IPS-15b (cell line): Measurements from ENCODE around the gene KRTAP19-2.
"Not testable (repeated sequence)": the region's sequence is repeated elsewhere in the genome, so short reads cannot be mapped to it uniquely, and the experiment has no call there.

ENCODE experiments used
- H3K27me3 ChIP-seq: one replicate; pipeline ENCODE4 v1.6.1; 2013; ENCODE audit warnings: low read length; ENCODE audit not compliant: control insufficient read depth, insufficient read depth
- H3K36me3 ChIP-seq: one replicate; pipeline ENCODE4 v1.6.1; 2013; ENCODE audit warnings: low read length; ENCODE audit not compliant: control insufficient read depth, insufficient read depth
- H3K4me1 ChIP-seq: one replicate; pipeline ENCODE4 v1.6.1; 2013; ENCODE audit warnings: mild to moderate bottlenecking, low read length; ENCODE audit not compliant: control insufficient read depth, insufficient read depth
- H3K4me3 ChIP-seq: one replicate; pipeline ENCODE4 v1.5.1; 2013; ENCODE audit warnings: low read depth, low read length
- H3K9ac ChIP-seq: one replicate; pipeline ENCODE4 v1.6.1; 2013; ENCODE audit warnings: low read depth, mild to moderate bottlenecking, low read length
- H3K9me3 ChIP-seq: one replicate; pipeline ENCODE4 v1.6.1; 2013; ENCODE audit warnings: mild to moderate bottlenecking, low read length; ENCODE audit not compliant: control insufficient read depth, insufficient read depth

KRTAP19-2 gene, protein sequence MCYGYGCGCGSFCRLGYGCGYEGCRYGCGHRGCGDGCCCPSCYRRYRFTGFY

DNA sequence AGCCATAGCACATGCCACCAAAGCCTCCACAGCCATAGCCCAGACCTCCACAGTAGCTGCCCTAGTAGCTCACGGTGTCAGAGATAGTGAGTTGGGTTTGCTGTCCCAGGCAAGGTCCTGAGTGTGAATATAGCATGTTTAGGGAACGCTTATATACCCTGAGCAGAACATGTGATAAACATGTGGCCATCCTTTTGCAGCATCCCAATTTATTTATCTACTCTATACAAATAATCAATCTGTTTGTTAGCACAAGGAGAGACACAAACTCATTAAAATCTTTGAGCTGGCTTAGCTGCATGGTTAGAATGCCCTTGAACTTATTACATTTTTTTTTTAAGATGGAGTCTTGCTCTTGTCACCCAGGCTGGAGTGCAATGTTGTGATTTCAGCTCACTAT is at the start of gene KRTAP19-2:
KRTAP19-2 (minus strand) TSS at position 101 of the 400 bp plus-strand sequence; CDS start at position 13, 88 bp downstream.
- H3K9me3 ChIP-seq: peaks cover 11% of the 10 kb centered on the region
- no peaks in the 10 kb centered on the region for H3K36me3 ChIP-seq
- no peaks in the 10 kb centered on the region for H3K27me3 ChIP-seq
- H3K4me1 ChIP-seq: no peaks in the 10 kb centered on the region
- no peak within 1 kb of the TSS for H3K9ac ChIP-seq
- no peak within 1 kb of the TSS for H3K4me3 ChIP-seq

DNA sequence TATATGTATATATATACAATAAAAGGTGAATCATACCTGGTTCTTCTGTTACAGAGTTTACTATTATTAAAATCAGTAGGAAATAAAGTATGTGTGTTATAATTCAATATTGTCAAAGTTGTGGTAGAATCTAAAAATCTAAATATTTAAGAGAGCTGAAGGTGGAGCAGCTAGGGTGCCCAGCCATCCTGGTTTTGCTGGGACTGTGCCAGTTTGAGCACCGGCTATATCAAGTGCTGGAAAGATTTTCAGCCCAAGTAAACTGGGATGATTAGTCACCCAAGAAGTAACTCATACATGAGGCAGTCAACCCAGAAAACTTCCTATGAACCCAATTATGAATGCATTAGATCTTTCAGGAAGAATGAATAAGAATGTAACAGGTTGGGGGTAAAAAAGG is 31.6 kb upstream of the KRTAP19-2 start:
- no peaks in the 10 kb centered on the region for H3K4me1 ChIP-seq
- H3K9ac ChIP-seq: no peak overlapping the region
- no peaks in the 10 kb centered on the region for H3K36me3 ChIP-seq
- no peaks in the 10 kb centered on the region for H3K9me3 ChIP-seq
- no peak overlapping the region for H3K4me3 ChIP-seq
- H3K27me3 ChIP-seq: no peaks in the 10 kb centered on the region

DNA sequence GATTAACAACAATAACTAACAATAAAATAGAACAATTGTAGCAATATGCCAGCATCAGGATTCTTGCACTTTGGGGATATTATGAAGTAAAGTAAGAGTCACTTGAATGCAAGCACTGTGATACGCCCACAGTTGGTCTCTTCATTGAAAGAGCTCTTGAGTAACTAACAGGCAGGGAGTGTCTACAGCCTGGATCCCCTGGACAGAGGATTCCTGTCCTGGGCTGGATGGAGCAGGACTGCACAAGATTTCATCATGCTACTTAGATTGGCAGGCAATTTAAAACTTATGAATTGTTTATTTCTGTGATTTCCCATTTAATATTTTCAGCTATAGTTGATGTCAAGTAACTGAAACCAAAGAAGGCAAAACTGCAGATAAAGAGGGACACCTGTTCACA is 28.4 kb upstream of the KRTAP19-2 start:
- Histone ChIP-seq H3K4me3 (no peak overlapping the region), H3K4me1 (no peaks in the 10 kb centered on the region), H3K27me3 (no peaks in the 10 kb centered on the region), H3K9me3 (no peaks in the 10 kb centered on the region), H3K9ac (no peak overlapping the region), H3K36me3 (no peaks in the 10 kb centered on the region)

DNA sequence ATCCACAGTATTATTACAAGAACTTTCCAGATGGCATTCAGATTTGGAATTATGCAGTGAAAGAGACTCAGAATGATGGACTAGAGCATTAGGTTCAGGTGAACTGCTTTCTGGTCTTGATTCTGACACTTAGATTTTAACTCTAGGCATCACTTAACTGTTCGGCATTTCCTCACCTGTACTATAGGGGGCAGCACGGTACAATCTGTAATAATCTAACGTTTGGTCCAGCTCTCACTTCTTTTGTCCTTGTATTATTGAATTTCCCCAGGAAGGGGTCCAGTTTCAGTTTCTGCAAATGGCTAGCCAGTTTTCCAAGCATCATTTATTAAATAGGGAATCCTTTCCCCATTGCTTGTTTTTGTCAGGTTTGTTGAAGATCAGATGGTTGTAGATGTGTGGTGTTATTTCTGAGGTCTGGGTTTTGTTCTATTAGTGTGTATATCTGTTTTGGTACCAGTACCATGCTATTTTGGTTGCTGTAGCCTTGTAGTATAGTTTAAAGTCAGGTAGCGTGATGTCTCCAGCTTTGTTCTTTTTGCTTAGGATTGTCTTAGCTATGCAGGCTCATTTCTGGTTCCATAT is 18.5 kb upstream of the KRTAP19-2 start:
- not testable (repeated sequence) for H3K36me3 ChIP-seq, H3K4me3 ChIP-seq, H3K27me3 ChIP-seq, H3K9ac ChIP-seq, H3K9me3 ChIP-seq, H3K4me1 ChIP-seq

DNA sequence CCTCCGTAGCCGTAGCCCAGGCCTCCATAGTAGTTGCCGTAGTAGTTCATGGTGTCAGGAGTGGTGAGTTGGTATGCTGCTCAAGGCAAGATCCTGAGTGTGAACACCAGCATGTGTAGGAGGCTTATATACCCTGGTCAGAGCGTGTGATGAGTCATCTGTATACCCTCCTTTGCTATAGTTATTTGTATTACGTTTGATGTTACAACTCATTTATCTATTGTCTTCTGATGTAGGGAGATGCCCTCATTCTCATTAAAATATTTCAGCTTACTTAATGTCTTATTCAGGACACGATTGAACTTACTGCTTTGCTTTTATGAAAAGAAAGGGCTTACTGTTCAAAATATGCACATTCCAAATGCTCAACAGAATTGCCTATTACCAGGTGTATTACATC is 14.8 kb upstream of the KRTAP19-2 start, which contains the start of gene KRTAP19-5:
KRTAP19-5 (minus strand) TSS at position 101 of the 400 bp plus-strand sequence; CDS start at position 50, 51 bp downstream.
- H3K27me3 ChIP-seq: no peaks in the 10 kb centered on the region
- H3K36me3 ChIP-seq: no peaks in the 10 kb centered on the region
- no peak within 1 kb of the TSS for H3K4me3 ChIP-seq
- no peaks in the 10 kb centered on the region for H3K9me3 ChIP-seq
- no peaks in the 10 kb centered on the region for H3K4me1 ChIP-seq
- no peak within 1 kb of the TSS for H3K9ac ChIP-seq

DNA sequence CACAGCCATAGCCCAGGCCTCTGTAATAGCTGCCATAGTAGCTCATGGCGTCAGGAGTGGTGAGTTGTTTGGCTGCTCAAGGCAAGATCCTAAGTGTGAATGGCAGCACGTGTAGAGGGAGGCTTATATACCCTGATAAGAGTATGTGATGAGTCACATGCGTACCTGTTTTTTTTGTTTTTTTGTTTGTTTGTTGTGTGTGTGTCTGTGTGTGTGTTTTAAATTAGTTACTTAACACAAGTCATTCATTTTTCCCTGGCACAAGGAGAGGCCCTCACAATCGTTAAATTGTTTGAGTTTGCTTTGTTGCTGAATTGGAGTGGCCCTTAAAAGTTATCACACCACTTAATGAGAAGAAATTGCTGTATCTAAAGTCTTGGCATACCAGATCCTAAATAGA is 9.8 kb upstream of the KRTAP19-2 start, which contains the start of gene KRTAP19-4:
KRTAP19-4 (minus strand) TSS at position 101 of the 400 bp plus-strand sequence; CDS start at position 46, 55 bp downstream.
- Histone ChIP-seq H3K36me3 (no peaks in the 10 kb centered on the region), H3K27me3 (no peaks in the 10 kb centered on the region), H3K9ac (no peak within 1 kb of the TSS), H3K4me1 (no peaks in the 10 kb centered on the region), H3K9me3 (no peaks in the 10 kb centered on the region), H3K4me3 (no peak within 1 kb of the TSS)

DNA sequence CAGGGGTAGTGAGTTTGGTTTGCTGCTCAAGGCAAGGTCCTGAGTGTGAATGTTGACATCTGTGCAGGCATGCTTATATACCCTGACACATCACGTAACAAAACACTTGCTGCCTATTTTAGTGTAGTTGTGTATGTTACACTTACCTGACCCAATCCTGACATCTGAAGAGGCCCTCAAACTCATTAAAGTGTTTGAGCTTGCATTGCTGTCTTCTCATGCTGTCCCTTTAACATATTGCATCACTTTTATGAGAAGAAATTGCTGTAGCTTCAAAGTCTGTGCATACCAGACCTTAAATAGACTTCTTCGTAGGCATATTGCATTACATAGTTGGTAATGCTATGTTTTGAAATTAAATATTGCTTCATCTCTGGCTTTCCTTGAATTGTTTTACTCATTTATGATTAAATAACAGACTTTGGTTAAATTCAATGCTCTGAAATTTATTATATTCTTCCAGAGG is 4.8 kb upstream of the KRTAP19-2 start, which contains the start of gene KRTAP19-3:
KRTAP19-3 (minus strand) TSS at position 51 of the 466 bp plus-strand sequence. CDS start 56 bp downstream, outside the sequence.
- H3K4me1 ChIP-seq: no peaks in the 10 kb centered on the region
- no peak within 1 kb of the TSS for H3K9ac ChIP-seq
- no peaks in the 10 kb centered on the region for H3K27me3 ChIP-seq
- no peaks in the 10 kb centered on the region for H3K9me3 ChIP-seq
- H3K36me3 ChIP-seq: no peaks in the 10 kb centered on the region
- no peak within 1 kb of the TSS for H3K4me3 ChIP-seq

DNA sequence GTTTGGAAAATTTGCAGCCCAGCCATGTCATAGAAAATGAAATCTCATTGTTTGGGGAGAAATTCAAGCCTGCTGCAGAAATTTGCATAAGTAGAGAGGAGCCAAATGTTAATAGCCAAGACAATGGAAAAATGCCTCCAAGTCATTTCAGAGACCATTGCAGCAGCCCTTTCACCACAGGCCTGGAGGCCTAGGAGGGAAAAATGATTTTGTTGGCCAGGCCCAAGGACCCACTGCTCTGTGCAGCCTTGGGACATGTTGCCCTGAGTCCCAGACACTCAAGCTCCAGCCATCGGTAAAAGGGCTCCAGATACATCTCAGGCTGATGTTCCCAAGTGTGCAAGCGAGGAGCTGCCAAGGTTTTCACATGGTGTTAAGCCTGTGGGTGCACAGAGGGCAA is 1.1 kb downstream of the KRTAP19-2 start:
- Histone ChIP-seq H3K9ac (no peak overlapping the region), H3K27me3 (no peaks in the 10 kb centered on the region), H3K36me3 (no peaks in the 10 kb centered on the region), H3K4me1 (no peaks in the 10 kb centered on the region), H3K4me3 (no peak overlapping the region), H3K9me3 (peaks cover 11% of the 10 kb centered on the region)

DNA sequence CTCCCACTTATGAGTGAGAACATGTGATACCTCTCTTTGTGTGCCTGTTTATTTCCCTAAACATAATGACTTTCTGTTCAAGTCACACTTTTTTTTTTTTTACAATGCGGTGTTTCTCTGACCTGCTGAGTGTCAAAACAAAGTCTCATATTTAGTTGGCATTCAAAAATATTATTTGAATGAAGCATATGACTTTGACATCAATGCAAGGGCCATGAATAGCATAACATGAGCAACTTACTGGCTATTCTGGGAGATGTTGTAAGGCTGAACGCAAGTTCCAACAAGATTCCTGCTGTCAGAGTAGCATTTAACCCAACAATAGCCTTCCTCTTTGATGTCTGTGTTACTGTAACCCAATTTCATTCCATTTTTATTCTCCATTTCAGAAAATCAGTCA is 5.1 kb downstream of the KRTAP19-2 start:
- Histone ChIP-seq H3K4me1 (no peaks in the 10 kb centered on the region), H3K9ac (no peak overlapping the region), H3K27me3 (no peaks in the 10 kb centered on the region), H3K4me3 (no peak overlapping the region), H3K9me3 (peaks cover 11% of the 10 kb centered on the region), H3K36me3 (no peaks in the 10 kb centered on the region)

DNA sequence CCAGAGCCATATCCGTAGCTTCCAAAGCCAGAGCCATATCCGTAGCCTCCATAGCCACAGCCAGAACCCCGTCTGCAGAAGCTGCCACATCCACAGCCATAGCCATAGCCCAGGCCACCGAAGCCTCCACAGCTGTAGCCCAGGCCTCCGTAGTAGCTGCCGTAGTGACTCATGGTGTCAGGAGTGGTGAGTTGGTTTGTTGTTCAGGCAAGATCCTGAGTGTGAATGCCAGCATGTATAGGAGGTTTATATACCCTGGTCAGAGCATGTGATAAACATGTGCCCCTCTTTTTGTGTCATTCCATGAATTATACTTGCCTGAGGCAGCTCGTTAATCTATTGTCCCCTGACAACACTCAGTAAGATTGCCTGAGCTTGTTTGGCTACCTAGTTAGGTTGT is 7.1 kb downstream of the KRTAP19-2 start, which contains the start of gene KRTAP19-1:
KRTAP19-1 (minus strand) TSS at position 223 of the 400 bp plus-strand sequence; CDS start at position 173, 50 bp downstream.
- no peak within 1 kb of the TSS for H3K9ac ChIP-seq
- H3K9me3 ChIP-seq: no peaks in the 10 kb centered on the region
- H3K4me3 ChIP-seq: no peak within 1 kb of the TSS
- no peaks in the 10 kb centered on the region for H3K4me1 ChIP-seq
- no peaks in the 10 kb centered on the region for H3K36me3 ChIP-seq
- no peaks in the 10 kb centered on the region for H3K27me3 ChIP-seq

DNA sequence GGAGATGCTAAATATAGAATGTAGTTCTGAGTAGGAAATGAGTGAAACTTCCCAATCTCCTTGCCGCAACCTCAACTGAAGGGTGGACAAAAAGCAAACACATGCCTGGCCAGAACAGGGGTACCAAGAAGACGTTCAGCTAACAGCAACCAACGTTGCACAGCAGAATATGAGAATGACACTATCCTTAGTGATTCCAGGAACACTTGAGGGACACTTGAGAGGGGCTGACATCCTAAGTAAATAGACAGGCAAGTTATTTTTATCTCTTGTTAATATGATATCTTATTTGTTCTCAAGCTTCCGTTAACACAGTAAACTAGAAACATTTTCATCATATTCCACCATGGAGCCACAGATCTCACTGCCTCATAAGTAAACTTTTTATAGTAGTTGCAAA is 8.0 kb downstream of the KRTAP19-2 start:
- no peak overlapping the region for H3K4me3 ChIP-seq
- H3K27me3 ChIP-seq: no peaks in the 10 kb centered on the region
- no peaks in the 10 kb centered on the region for H3K36me3 ChIP-seq
- H3K9ac ChIP-seq: no peak overlapping the region
- H3K9me3 ChIP-seq: no peaks in the 10 kb centered on the region
- H3K4me1 ChIP-seq: no peaks in the 10 kb centered on the region

DNA sequence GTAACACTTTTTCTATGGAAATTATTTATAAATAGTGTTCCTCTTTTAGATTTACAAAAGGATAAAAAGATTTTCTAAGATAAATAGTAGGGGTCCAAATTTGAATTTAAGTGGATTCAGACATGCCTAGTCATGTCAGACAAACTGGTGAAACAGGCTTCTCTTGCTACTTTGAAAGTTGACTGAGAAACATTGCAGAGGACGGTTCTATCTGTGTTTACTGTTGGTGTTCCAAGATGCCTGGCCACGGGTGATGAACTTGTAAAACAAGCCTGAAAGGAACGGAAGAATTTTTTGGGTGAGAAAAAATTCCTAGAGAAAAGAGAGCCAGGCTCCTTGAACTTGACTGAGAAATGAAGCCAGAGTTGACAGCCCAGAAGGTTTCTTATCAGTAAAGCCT is 9.2 kb downstream of the KRTAP19-2 start:
- no peak overlapping the region for H3K9ac ChIP-seq
- no peaks in the 10 kb centered on the region for H3K27me3 ChIP-seq
- no peaks in the 10 kb centered on the region for H3K4me1 ChIP-seq
- H3K9me3 ChIP-seq: no peaks in the 10 kb centered on the region
- no peaks in the 10 kb centered on the region for H3K36me3 ChIP-seq
- no peak overlapping the region for H3K4me3 ChIP-seq
